NCI-H446 treated with DMSO at 0.1 percent for 48 hours (cell line): ENCODE measurements around the gene TSPAN7.

Source experiments
- DNase-seq: peaks from one replicate; lab custom pipeline; 2025; lab: John Stamatoyannopoulos, UW

The TSPAN7 gene

DNA sequence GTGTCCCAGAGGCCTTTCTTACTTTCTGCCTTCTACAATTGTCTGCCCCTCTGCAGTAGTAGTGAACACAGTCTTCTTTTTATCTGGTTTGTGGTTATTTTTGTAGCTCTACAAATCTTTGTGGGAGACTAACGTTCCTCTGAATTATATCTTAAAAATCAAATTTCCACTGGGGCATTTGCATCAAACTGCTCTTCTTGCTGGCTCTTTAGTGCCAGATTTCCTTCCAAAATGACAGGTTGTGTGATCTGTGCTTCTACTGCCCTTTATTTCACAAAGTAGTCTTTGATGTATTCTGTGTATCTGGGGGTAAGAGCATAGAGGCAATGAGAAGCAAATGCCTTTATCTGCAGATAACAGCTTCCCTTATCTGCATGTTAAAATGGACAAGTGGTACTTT lies 34.5 kb downstream of the TSPAN7 start:
- DNase-seq = no peak

DNA sequence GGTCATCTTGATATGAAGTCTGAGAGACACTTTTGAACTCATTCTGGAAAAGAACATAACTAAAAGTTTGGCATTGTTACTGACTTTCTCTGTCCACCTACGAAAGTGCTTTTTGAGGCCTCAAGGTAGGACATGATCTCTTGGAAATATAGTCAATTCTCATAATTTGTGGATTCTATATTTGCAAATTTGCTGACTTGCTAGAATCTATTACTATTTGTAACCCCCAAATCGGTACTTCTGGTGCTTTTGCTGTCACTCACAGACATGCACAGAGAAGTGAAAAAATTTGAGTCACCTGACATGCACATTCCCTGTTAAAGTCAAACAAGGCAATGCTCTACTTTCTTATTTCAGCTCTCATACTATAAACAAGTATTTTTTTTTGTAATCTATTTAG lies 35.6 kb downstream of the TSPAN7 start:
- DNase-seq = no peak

- no peak for DNase-seq
Measured at GRCh38 chrX:38599796-38600755, 38.7 kb downstream of the TSPAN7 start.

DNA sequence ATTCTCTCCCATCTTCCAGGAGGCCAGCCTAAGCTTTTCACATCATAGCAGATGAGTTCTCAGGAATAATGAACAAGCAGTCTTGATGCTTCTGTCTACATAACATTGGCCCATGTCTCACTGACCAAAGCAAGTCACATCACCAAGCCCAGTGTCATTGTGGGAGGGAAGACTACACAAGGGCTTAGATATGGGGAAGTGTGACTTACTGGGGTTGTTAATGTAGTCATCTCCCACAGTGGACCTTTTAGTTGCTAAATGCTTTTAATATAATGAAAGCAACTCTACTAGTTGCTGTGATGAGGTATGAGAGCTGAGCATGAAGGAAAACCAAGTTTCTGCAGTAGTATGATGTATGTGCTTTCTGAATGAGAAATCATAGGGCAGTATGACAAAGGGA lies 40.5 kb downstream of the TSPAN7 start:
- no peak for DNase-seq

GRCh38 chrX:38606821-38607220 lies 45.5 kb downstream of the TSPAN7 start:
- no peak for DNase-seq

DNA sequence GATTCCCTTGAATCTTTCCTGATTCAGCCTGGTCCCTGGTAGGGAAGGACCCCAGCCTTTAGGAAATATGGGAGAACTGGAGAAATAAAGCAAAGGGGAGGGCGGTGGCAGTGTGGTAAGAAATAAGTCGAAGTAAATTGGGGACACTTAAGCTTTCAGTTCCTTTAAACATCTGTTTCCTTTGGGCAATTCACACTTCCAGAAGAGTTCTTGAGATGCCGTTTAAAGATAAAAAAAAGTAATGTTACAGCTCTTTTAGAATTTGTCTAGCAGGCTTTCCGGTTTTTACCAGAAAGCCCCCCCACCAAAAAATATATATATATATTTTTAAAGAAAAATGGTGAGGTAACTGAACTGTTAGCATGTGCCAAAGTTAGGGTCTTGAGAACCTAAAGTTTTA lies 46.6 kb downstream of the TSPAN7 start:
- DNase-seq = no peak

- DNase-seq = no peak
Measured at GRCh38 chrX:38610849-38611248, 49.5 kb downstream of the TSPAN7 start.

DNA sequence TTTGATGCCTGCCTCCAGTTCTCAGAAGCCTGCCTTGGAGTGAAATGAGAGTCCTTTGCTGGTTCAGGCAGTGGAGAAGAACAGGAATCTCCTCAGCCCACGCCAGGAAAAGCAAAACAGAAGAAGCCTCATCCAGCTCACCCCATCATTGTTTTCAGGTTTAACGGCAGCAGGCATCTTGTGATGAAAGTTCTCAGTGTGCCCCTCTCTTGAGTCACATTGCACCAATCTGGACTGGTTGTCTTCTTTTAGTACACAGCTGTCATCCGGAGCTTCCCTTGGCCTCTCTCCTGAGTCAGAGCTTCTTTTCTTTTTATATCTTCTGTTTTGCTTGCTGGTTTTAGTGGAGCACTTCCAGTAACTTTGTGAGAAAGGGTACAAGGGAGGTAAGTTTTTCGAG lies 50.9 kb downstream of the TSPAN7 start:
- no peak for DNase-seq

GRCh38 chrX:38614485-38614884 lies 53.1 kb downstream of the TSPAN7 start:
- DNase-seq = no peak

DNA sequence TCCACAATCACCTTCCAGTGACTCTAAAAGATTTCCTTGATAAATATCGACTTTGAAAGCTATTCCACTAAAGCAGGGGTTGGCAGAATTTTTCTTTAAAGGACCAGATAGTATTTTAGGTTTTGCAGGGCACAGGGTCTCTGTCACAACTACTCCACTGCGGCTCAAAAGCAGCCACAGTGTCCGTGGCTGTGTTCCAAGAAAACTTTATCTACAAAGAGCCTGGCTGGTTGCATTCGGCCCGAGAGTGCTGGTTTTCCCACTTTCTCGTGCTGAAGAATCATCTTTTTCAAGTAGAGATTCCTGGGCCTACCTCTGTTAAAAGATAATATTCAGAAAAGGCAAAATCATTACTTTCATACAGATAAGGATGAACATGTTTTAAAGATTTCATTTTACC lies 55.6 kb downstream of the TSPAN7 start:
- DNase-seq = no peak

DNA sequence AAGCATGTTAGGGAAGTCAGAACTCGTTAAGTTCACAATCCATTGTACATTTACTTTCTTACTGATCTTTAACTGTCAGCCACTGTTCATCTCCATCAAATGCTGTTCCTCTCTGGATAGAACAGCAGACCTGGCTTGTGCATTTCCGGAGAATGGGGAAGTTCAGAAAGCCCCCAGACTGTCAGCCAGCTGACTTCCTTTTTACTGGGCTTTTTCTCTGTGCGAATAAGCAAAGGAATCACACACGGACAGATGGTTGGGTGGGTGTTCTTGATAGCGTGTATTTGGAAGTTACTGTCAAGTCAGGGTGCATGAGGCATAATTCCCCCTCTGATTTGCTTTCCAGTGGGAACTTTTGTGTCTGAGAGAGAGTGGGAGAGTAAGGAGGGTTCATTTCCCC lies 56.8 kb downstream of the TSPAN7 start:
- no peak for DNase-seq

DNA sequence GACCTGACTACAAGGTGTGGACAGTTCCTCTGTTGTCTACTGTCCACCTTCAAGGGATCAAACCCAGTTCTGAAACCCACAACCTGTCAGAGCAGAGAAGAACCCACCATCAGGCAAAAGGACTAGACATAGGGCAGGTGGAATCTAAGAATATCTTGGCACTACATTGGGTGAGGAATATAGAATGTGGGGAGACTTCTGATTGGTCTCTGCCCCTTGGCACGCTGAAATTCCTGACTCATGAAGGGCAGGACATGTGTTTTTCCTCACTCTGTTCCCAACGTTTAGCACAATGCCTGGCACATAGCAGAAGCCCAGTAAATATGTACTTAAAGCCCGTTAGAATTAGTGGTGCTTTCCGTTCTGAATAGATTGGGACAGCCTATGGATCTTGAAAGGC lies 59.3 kb downstream of the TSPAN7 start:
- DNase-seq = no peak

GRCh38 chrX:38626296-38626695 lies 65.0 kb downstream of the TSPAN7 start:
- DNase-seq = peak; percentile 22

DNA sequence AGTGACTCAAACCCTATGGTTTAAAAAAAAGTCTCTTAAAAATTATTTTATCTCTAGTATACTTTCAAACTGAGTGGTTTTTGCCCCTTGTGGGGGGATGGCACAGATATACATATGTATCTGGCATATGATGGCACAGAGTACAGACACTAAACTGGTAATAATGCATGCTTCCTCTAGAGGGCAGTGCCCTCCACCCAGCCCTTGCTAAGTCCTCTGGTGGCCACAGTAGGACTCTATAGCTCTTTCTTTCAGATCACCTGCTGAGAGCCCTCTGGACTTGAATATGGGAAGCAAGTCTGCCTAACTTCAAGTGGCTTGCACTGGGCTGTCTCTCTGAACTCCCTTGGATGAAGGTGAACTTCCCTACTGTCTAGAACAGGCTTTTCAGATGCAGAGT lies 66.3 kb downstream of the TSPAN7 start:
- DNase-seq = no peak

GRCh38 chrX:38628587-38628986 lies 67.2 kb downstream of the TSPAN7 start:
- no peak for DNase-seq

DNA sequence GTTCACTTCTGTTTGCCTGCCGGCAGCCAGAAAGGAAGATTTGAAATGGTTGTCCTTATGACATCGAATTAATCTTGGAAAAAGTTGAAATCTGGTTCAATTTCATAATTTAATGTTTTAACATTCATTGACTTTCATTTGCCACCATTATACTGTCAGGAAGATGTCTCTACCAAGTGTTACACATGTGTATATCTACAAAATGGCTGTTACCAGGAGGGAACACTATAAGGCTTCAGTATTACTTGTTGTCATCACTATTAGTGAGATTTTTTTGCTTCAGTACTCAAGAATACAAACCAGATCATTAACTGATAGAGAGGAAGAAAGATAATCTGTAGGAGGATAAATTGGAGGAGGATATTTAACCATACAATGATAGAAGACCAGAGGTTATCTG lies 71.2 kb downstream of the TSPAN7 start:
- no peak for DNase-seq

DNA sequence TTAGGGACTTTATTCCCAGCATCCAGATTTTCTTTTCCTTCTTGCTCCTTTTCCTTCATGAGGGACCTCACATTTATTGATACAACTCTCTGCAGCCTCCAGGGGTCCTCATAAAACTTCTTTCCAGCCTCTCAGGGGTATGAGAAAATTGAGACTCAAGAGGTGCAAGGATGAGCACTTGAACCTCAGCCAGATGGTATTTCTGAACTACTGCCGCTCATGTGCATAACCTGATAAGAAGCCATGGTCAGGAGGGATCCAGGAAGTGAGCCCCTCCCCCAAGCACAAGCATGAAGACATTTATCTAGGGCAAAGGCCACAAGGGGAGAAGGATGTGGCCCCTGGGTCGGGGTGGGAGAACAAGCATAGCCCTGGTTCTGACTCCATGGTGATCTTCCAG lies 73.3 kb downstream of the TSPAN7 start:
- no peak for DNase-seq

DNA sequence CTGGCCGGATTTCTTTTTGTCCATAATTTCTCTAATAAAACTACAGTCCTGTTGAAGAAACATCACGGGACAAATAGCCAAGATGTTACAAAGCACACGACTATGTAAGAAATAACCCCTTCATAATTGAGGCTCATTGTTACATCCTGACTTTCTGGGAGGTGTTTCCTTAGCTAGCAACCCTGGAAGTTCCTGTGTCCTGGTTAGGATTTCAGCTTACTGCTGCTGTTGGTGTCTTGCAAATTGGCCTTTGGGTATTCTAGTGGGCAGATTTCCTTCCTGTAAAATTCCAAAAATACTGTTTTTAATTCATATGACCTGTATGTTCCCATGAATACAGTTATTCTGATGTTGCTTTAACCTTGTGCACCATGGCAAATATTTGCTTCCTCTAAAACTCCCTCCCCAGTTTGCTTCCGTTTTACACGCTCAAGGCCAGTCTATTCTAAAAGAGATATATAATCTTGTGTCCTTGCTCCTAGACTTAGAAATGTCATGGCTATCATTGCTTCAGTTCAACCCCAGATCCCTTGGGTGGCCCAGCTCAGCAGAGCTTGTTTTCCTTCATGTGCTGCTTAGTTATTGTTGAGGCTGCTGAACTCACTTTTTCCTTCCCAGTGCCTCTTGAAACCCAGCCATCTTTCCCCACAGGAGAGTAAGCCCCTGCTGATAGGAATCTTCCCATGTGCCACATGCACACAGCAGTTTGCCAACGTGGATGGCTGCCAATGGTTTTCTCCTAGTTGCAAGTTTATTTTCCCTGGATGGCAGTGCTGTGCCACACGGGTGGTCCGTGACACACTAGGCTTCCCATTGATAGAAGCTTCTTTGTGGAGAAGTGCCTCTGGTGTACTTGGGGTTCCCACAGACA lies 75.8 kb downstream of the TSPAN7 start:
- peak; percentile 81 for DNase-seq

DNA sequence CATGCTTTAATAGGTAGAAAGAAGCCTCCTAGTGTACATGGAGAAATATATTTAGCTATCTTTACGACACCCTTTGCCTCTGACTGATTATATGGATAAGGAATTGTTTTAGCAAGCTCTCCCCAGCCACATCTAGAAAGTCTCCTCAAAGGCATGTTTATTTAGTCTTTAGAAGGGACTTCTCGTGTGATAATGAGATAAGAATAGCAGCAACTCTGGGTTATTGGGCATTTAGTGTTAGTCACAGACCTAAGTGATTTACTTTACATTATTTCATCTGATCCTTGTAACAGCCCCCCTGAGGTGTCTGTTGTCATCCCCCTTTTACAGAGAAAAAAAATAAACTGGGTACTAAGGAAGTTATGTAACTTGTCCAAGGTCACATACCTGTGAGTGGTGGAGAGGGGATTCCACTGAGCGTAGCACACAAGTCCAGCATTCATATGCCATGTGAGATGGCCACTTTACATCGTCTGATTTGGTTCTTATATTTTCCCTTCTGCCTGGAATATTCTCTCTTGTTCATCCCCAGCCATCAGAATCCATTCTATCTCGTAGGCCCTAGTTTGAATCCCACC lies 77.7 kb downstream of the TSPAN7 start:
- no peak for DNase-seq

DNA sequence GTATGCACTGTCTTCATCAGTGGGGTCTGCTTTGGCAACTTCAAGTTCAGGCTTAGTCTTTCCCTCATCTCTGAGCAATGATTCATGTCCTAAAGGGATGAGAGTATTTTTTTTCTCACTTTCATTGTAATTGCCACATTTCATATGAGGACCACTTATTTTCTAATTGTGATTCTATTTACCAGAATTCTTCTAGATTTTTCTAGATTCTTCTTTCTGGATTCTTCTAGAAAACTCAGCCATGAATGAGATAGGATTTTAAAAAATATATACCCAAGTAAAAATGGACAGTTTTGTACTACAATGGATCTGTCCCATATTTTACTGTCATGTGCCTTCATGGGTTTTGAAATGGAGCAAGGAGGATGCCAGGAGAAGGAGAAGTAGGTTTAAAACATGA lies 78.4 kb downstream of the TSPAN7 start:
- no peak for DNase-seq

DNA sequence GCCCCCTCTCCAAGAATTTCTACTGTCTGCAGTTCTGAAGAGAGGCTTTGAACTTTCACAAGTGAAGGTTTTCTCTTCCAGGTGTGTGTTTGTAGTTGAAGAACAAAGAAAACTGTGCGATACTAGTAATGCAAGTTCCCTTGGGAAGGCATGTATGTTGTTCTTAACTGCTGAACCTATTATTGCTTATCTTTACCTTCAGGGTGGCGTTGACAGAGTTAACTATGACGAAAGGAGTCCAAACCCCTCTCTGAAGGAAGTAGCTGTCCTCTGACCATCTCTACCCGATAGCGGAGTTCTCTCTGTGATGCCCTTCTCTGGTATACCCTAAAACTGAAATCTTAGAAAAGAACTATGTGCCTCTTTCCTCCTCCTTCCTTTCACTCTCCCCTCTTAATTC lies 79.9 kb downstream of the TSPAN7 start:
- no peak for DNase-seq

GRCh38 chrX:38643903-38644302 lies 82.6 kb downstream of the TSPAN7 start:
- DNase-seq = no peak

- no peak for DNase-seq
Measured at GRCh38 chrX:38646129-38646528, 84.8 kb downstream of the TSPAN7 start.
